Measurements from ENCODE around the gene CXCR5. TPM values are rescaled to one million over a fixed set of nuclear protein-coding genes. Genes with fewer than 3 reads are reported as not detected.
A peak's percentile ranks its signal among the peaks of the same experiment; 100 is the strongest.

The CXCR5 gene
- total and polyA plus RNA-seq, 10 donors: 25.0 to 66.6 (median 34.3) TPM

DNA sequence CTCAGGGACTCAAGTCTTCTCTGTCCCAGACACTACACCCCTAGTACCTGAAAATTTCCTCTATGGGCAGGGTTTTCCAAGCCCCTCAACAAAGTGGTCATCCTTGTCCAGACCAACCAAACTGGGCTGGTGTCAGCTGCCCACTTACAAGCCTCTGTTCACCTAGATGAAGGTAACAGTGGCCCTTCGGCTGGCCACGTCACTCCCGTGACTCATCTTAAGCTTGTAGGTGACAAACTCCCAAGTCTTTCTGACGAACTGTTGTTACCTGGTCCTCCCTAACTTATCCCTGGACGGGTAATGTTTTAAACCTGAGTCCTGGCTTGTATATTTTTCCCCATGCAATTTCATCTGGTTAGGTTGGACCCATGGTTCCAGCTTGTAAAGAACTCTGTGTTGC, 4.7 kb downstream of the CXCR5 start:
- Histone ChIP-seq H3K4me3 (peak overlapping the region in 3 of 8 donors; percentile 54 to 73 (median 54)), H3K27me3 (replicated peaks in 1 of 7) (no peaks in the 10 kb centered on the region), H3K9me3 (no peaks in the 10 kb centered on the region), H3K4me1 (peaks cover 37 to 81% (median 61%) of the 10 kb centered on the region in 6 donors), H3K27ac (peak overlapping the region in 7 of 8 donors; percentile 12 to 89 (median 82)), H3K36me3 (peaks cover 0 to 25% (median 0%) of the 10 kb centered on the region in 6 donors)
- DNase-seq: no peak
- WGBS, 5 donors: 74 to 84% (median 82%) methylated on average over 5 of the region's 5 CpGs
- intact Hi-C loops (cut with DNase I; ENCODE audit: low total_unique reads): no loop called here
- no peak for TF ChIP-seq POLR2AphosphoS5 (IDR thresholded peaks at IDR 0.05)
- TF ChIP-seq, protein P1, sequence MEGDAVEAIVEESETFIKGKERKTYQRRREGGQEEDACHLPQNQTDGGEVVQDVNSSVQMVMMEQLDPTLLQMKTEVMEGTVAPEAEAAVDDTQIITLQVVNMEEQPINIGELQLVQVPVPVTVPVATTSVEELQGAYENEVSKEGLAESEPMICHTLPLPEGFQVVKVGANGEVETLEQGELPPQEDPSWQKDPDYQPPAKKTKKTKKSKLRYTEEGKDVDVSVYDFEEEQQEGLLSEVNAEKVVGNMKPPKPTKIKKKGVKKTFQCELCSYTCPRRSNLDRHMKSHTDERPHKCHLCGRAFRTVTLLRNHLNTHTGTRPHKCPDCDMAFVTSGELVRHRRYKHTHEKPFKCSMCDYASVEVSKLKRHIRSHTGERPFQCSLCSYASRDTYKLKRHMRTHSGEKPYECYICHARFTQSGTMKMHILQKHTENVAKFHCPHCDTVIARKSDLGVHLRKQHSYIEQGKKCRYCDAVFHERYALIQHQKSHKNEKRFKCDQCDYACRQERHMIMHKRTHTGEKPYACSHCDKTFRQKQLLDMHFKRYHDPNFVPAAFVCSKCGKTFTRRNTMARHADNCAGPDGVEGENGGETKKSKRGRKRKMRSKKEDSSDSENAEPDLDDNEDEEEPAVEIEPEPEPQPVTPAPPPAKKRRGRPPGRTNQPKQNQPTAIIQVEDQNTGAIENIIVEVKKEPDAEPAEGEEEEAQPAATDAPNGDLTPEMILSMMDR (IDR thresholded peaks at IDR 0.05 in 8 of 11, conservative IDR thresholded peaks at IDR 0.05 in 3 of 11): no peak
- no peak for TF ChIP-seq POLR2A (IDR thresholded peaks at IDR 0.05)

DNA sequence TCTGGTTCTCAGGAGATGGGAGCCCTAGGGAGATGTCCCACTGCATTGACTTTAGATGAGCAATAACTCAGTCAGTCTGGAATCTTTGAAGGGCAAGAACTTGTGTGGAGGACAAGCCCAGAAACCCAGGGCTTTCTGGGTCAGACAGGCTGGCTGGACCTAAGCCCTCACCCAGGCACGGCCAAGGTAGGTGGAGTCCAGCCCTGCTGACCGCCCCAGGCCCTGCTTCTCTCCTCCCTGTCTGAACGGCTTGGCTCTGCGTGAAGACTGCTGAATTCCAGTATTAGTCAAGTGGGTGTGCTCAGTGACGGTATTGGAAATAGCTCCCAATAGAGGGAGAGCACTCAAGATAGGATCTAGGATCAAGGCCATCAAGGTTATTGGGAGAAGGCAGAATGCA, 6.1 kb downstream of the CXCR5 start:
- Histone ChIP-seq H3K27me3 (replicated peaks in 1 of 7) (no peaks in the 10 kb centered on the region), H3K36me3 (peaks cover 0 to 39% (median 6%) of the 10 kb centered on the region in 6 donors), H3K9me3 (no peaks in the 10 kb centered on the region), H3K4me1 (peaks cover 45 to 94% (median 74%) of the 10 kb centered on the region in 6 donors), H3K27ac (peak overlapping the region in 7 of 8 donors; percentile 21 to 89 (median 82)), H3K4me3 (peak overlapping the region in 2 of 8 donors; percentile 54 to 73)
- intact Hi-C loops (cut with DNase I; ENCODE audit: low total_unique reads): loop anchor here (5.0 kb wide), 1 partner anchor 97 kb away; the partner anchor contains the start of gene DDX6
- 65 to 82% (median 75%) methylated on average over 5 of the region's 5 CpGs for WGBS, 5 donors
- peak in 2 of 3 donors; percentile 15 to 36 for TF ChIP-seq POLR2AphosphoS5 (IDR thresholded peaks at IDR 0.05)
- TF ChIP-seq POLR2A (IDR thresholded peaks at IDR 0.05): no peak
- no peak for DNase-seq

DNA sequence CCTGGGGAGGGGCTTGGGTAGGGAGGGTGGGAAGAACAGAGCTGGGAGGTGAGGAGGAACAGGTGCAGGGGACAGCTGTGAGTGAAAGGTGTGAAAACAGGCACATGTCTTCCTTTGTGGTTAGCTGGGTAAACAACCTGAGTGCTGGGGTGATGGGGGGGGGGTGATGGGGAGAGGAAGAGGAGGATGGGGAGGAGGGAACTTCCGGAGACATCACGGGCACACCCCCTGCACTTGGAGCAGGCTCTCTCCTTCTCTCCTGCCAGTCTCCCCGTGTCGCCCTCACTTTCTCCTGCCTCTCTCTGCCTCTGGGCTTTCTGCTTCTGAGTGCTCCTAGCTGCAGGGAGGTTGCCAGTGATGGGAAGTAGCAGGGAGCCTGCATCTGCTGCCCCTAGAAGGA, 8.8 kb downstream of the CXCR5 start:
- peak; percentile 87 for DNase-seq

DNA sequence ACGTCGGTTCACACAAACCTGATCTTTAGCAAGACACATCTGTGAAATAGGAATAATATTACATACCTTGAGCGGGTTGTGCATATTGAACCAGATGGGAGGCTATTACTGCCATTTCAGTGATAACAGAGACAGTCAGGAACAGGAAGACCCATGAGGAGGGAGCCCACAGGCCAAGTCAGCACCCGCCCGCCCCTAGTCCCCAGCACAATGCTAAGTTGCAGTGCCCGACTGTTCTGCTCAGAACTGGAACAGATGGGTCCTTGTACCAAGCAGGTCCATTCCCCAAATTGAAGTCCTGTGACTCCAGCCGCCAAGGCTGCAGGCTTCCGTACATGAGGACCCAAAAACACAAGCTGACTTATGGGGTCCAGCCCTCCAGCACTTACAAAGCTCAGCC, 9.3 kb downstream of the CXCR5 start:
- TF ChIP-seq, protein P1 (IDR thresholded peaks at IDR 0.05 in 8 of 11, conservative IDR thresholded peaks at IDR 0.05 in 3 of 11): no peak
- no peak for TF ChIP-seq POLR2A (IDR thresholded peaks at IDR 0.05)
- TF ChIP-seq POLR2AphosphoS5 (IDR thresholded peaks at IDR 0.05): no peak
- Histone ChIP-seq H3K27ac (peak overlapping the region in 7 of 8 donors; percentile 51 to 89 (median 82)), H3K4me3 (peak overlapping the region in 4 of 8 donors; percentile 7 to 62 (median 18)), H3K36me3 (peaks cover 0 to 50% (median 9%) of the 10 kb centered on the region in 6 donors), H3K27me3 (replicated peaks in 1 of 7) (no peaks in the 10 kb centered on the region), H3K9me3 (no peaks in the 10 kb centered on the region), H3K4me1 (peaks cover 65 to 100% (median 96%) of the 10 kb centered on the region in 6 donors)
- intact Hi-C loops (cut with DNase I; ENCODE audit: low total_unique reads): loop anchor here (5.0 kb wide), 1 partner anchor 101 kb away; the partner anchor contains the start of gene DDX6
- WGBS, 5 donors: 51 to 59% (median 56%) methylated on average over 7 to 8 of the region's 8 CpGs
- peak; percentile 77 for DNase-seq

More for the DNA sequence above, 8.8 kb downstream of the CXCR5 start:
- Histone ChIP-seq H3K27ac (peak overlapping the region in 7 of 8 donors; percentile 51 to 89 (median 82)), H3K4me3 (peak overlapping the region in 4 of 8 donors; percentile 7 to 62 (median 18)), H3K36me3 (peaks cover 0 to 49% (median 9%) of the 10 kb centered on the region in 6 donors), H3K27me3 (replicated peaks in 1 of 7) (no peaks in the 10 kb centered on the region), H3K9me3 (no peaks in the 10 kb centered on the region), H3K4me1 (peaks cover 69 to 100% (median 96%) of the 10 kb centered on the region in 6 donors)
- intact Hi-C loops (cut with DNase I; ENCODE audit: low total_unique reads): loop anchor here (5.0 kb wide), 1 partner anchor 100 kb away; the partner anchor contains the start of gene DDX6
- 0 to 18% (median 4%) methylated on average over 4 of the region's 4 CpGs for WGBS, 5 donors
- TF ChIP-seq POLR2AphosphoS5 (IDR thresholded peaks at IDR 0.05): peak in 2 of 3 donors; percentile 65 to 72
- TF ChIP-seq, protein P1 (IDR thresholded peaks at IDR 0.05 in 8 of 11, conservative IDR thresholded peaks at IDR 0.05 in 3 of 11): no peak

Data from spleen (tissue), 11 donors.